ENCODE data around the gene GAPDH. TPM values are rescaled to one million over a fixed set of nuclear protein-coding genes. Genes with fewer than 3 reads are reported as not detected.
A peak's percentile ranks its signal among the peaks of the same experiment; 100 is the strongest.

The GAPDH gene
- total RNA-seq, 4 donors from 2014 or later, result 1,442 to 2,828 (median 1,967) TPM

DNA sequence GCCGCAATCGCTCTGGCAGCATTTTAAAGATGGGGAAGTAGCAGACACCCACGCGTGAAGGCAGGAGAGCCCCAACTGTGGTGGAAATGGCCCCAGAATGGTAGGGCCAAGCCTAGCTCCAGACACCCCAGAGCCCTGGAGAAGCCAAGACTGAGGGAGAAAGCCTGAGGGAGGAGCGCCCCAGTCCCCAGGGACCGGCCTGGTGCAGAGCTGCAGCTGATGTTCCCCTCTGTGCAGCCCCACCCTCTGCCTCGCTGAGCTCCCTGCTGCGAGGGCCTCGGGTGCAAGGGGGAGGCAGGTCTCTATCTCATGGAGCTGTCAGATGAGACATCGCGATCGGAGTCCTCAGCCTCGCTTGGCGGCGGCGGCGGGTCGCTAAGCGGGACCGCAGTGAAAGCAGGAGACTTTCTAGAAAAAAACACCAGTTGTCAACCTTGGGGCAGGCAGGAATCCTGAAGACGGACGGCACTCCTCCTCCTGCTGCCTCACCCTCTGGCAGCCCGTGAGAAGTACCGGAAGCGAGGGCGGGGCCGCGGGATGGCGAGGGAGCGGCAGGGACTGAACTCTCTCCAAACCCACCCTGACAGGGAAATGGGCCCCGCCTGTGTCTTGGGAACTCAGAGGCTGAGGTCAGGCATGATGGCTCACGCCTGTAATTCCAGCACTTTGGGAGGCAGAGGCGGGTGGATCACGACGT is 6.0 kb downstream of the GAPDH start:
- Histone ChIP-seq H3K27ac (peak overlapping the region; percentile 75), H3K27me3 (no peaks in the 10 kb centered on the region), H3K36me3 (peaks cover 26% of the 10 kb centered on the region), H3K4me1 (peaks cover 58% of the 10 kb centered on the region), H3K9me3 (no peaks in the 10 kb centered on the region), H3K4me3 (peak overlapping the region; percentile 30)
- DNase-seq (ENCODE audit: low spot score in 2 of 2), result peak; percentile 95 to 97
- 6% methylated on average over 17 of the region's 35 CpGs for WGBS
- TF ChIP-seq POLR2AphosphoS5 (IDR thresholded peaks at IDR 0.05) (peak in 2 of 3 donors; percentile 73 to 82), POLR2A (IDR thresholded peaks at IDR 0.05) (no peak), CTCF (IDR thresholded peaks at IDR 0.05) (no peak), EP300 (IDR thresholded peaks at IDR 0.05) (no peak)

DNA sequence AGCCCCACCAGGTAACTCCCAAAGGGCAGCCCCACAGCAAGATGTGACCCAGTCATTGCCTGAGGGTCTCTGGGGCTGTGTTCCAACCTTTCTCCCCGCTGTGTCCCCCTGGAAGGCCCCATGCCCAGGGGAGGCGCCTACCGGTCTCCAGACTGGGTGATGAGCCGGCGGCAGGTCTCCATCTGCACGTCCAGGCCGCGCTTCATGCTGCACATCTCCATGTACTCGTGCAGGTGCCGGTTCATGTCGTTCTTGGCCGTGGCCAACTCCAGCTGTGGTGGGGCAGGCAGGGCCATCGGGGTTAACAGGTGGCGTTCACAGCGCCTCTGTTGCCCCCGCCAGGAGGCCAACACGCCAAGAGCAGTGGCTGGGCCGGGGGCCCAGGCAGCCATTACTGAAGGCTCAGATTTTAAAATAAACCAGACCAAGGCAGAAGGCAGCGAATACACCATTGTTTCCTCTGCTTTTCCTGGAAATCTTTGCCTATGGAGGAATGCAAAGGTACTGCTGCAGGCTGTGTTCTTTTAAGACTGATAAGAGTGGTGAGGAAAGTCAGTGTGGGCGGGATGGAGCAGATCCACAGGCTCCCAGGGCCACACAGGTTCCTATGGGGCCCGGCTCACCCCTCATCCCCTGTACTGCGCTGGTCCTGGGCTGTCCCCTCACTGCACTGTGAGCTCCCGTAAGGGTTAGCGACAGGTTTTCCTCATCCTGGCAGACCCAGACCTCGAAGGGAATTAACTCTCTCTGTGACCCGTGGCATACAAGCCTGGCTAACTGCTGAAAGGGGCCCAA is 7.3 kb downstream of the GAPDH start:
- H3K27ac ChIP-seq, result peak overlapping the region; percentile 62
- 79% methylated on average over 15 of the region's 26 CpGs for WGBS
- H3K9me3 ChIP-seq, result no peaks in the 10 kb centered on the region
- H3K4me3 ChIP-seq, result no peak overlapping the region
- DNase-seq (ENCODE audit: low spot score in 2 of 2), result peak in 1 of 2 donors; percentile 72
- peaks cover 46% of the 10 kb centered on the region for H3K4me1 ChIP-seq
- no peaks in the 10 kb centered on the region for H3K27me3 ChIP-seq
- no peak for TF ChIP-seq EP300 (IDR thresholded peaks at IDR 0.05)
- TF ChIP-seq POLR2A (IDR thresholded peaks at IDR 0.05), result no peak
- TF ChIP-seq POLR2AphosphoS5 (IDR thresholded peaks at IDR 0.05), result no peak
- TF ChIP-seq CTCF (IDR thresholded peaks at IDR 0.05), result no peak
- H3K36me3 ChIP-seq, result peaks cover 29% of the 10 kb centered on the region

DNA sequence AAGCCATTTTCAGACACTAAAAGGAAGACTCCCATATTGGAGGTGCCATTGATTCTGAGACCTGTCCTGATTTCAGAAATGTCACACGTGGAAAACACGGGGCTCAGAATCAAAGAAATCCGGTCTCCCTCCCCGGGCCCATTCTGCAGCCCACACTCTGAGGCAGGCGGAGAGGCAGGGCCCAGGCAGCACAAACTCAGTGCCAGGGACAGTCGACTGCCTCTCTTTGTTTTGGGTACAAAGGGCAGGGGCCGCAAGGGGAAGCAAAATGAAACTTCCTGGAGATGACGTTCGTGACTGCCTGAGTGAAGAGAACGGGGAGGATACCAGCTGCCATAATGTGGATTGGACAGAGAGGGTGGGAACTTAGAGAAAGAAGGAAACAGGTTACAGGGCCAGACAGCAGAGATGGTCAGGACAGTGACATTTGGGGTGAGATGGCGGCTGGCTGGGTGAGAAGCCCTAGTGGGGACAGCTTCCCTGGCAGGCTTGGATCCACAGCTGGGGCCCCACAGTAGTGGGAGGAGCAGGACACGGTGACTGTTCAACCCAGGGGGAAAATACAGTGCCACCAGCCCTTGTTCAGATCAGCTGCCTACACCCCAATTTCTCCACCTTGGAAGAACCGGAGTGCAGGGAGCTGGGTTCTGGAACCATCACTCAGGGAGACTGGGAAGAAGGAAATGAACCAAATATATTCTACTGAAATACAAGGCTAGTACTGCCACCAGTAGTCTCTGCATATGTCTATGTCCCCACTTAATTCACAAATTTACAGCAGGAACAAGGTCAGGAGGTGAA is 8.1 kb downstream of the GAPDH start:
- TF ChIP-seq POLR2A (IDR thresholded peaks at IDR 0.05) (no peak), CTCF (IDR thresholded peaks at IDR 0.05) (no peak), EP300 (IDR thresholded peaks at IDR 0.05) (no peak), POLR2AphosphoS5 (IDR thresholded peaks at IDR 0.05) (no peak)
- H3K27ac ChIP-seq, result no peak overlapping the region
- 83% methylated on average over 13 of the region's 13 CpGs for WGBS

GRCh38 chr12:6546016-6546415 is 11.7 kb downstream of the GAPDH start:
- peak in 1 of 2 donors; percentile 35 for DNase-seq (ENCODE audit: low spot score in 2 of 2)
- H3K27ac ChIP-seq, result no peak overlapping the region
- TF ChIP-seq POLR2AphosphoS5 (IDR thresholded peaks at IDR 0.05), result no peak
- no peak for TF ChIP-seq POLR2A (IDR thresholded peaks at IDR 0.05)
- no peak for TF ChIP-seq EP300 (IDR thresholded peaks at IDR 0.05)
- no peak for TF ChIP-seq CTCF (IDR thresholded peaks at IDR 0.05)
- no peak overlapping the region for H3K4me3 ChIP-seq
- no peaks in the 10 kb centered on the region for H3K9me3 ChIP-seq
- H3K27me3 ChIP-seq, result no peaks in the 10 kb centered on the region
- peaks cover 20% of the 10 kb centered on the region for H3K36me3 ChIP-seq
- peaks cover 37% of the 10 kb centered on the region for H3K4me1 ChIP-seq
- 91% methylated on average over 10 of the region's 10 CpGs for WGBS

More for the DNA sequence above, 8.1 kb downstream of the GAPDH start:
- H3K27me3 ChIP-seq, result no peaks in the 10 kb centered on the region
- H3K36me3 ChIP-seq, result peaks cover 24% of the 10 kb centered on the region
- peaks cover 37% of the 10 kb centered on the region for H3K4me1 ChIP-seq
- DNase-seq (ENCODE audit: low spot score in 2 of 2), result peak in 1 of 2 donors; percentile 55
- H3K4me3 ChIP-seq, result no peak overlapping the region
- H3K9me3 ChIP-seq, result no peaks in the 10 kb centered on the region

Measured in suprapubic skin (tissue), 4 donors.